SK-MEL-5 (cell line): ENCODE data around the gene CDH2. TPM values are rescaled to one million over a fixed set of nuclear protein-coding genes. Genes with fewer than 3 reads are reported as not detected.

Source experiments
- DNase-seq: peaks from one replicate; pipeline ENCODE4 v3.0.0-alpha.2; 2016; ENCODE audit warnings: low read depth, low spot score
- in situ Hi-C: cut with HindIII; loops from 2 replicates; pipeline ENCODE4 v1.10.0; 2016; ENCODE audit warnings: low sequenced_read_pairs, high pct_unique_total_duplicates, low pct_unique_long_range_greater_than_20kb
- total RNA-seq: library from RNA; depleted of rRNA; stranded (reverse); fragments of >200 nt; shearing (Covaris generic); gene quantifications from 2 replicates; pipeline ENCODE4 v1.2.3, GENCODE V29; 2014

Gene CDH2
- total RNA-seq, 1 experiment from 2014 or later, result 0.16 TPM

- DNase-seq, result no peak
- in situ Hi-C loops, result no loop called here
Observed at GRCh38 chr18:28074076-28074475, 102.9 kb downstream of the CDH2 start.

- no peak for DNase-seq
- in situ Hi-C loops, result no loop called here
Observed at GRCh38 chr18:28073658-28074057, 103.3 kb downstream of the CDH2 start.

- in situ Hi-C loops, result no loop called here
- no peak for DNase-seq
Observed at GRCh38 chr18:28071199-28071598, 105.7 kb downstream of the CDH2 start.

GRCh38 chr18:28068207-28068606 is 108.7 kb downstream of the CDH2 start:
- no peak for DNase-seq
- in situ Hi-C loops, result no loop called here

GRCh38 chr18:28067346-28067745 is 109.6 kb downstream of the CDH2 start:
- no peak for DNase-seq
- in situ Hi-C loops, result no loop called here

GRCh38 chr18:28065793-28066186 is 111.1 kb downstream of the CDH2 start:
- DNase-seq, result no peak
- in situ Hi-C loops, result no loop called here

- no peak for DNase-seq
- in situ Hi-C loops, result no loop called here
Observed at GRCh38 chr18:28065031-28065792, 111.7 kb downstream of the CDH2 start.

GRCh38 chr18:28063926-28064325 is 113.0 kb downstream of the CDH2 start:
- no peak for DNase-seq
- in situ Hi-C loops, result no loop called here

- DNase-seq, result no peak
- in situ Hi-C loops, result no loop called here
Observed at GRCh38 chr18:28063271-28063761, 113.6 kb downstream of the CDH2 start.

- DNase-seq, result no peak
- in situ Hi-C loops, result no loop called here
Observed at GRCh38 chr18:28062443-28062842, 114.5 kb downstream of the CDH2 start.

GRCh38 chr18:28059861-28060260 is 117.1 kb downstream of the CDH2 start:
- no peak for DNase-seq
- in situ Hi-C loops, result no loop called here

GRCh38 chr18:28050545-28050944 is 126.4 kb downstream of the CDH2 start:
- in situ Hi-C loops, result no loop called here
- no peak for DNase-seq

- in situ Hi-C loops, result no loop called here
- DNase-seq, result no peak
Observed at GRCh38 chr18:28048612-28049011, 128.3 kb downstream of the CDH2 start.

GRCh38 chr18:28045880-28046279 is 131.1 kb downstream of the CDH2 start:
- in situ Hi-C loops, result no loop called here
- no peak for DNase-seq

GRCh38 chr18:28045176-28045810 is 131.6 kb downstream of the CDH2 start:
- no peak for DNase-seq
- in situ Hi-C loops, result no loop called here

- in situ Hi-C loops, result no loop called here
- no peak for DNase-seq
Observed at GRCh38 chr18:28044036-28044435, 132.9 kb downstream of the CDH2 start.

- in situ Hi-C loops, result no loop called here
- no peak for DNase-seq
Observed at GRCh38 chr18:28043631-28044030, 133.3 kb downstream of the CDH2 start.

- in situ Hi-C loops, result no loop called here
- DNase-seq, result no peak
Observed at GRCh38 chr18:28041366-28041765, 135.6 kb downstream of the CDH2 start.

- DNase-seq, result no peak
- in situ Hi-C loops, result no loop called here
Observed at GRCh38 chr18:28040716-28041115, 136.2 kb downstream of the CDH2 start.
